K562 (cell line): ENCODE data around the gene MTMR10. TPM values are rescaled to one million over a fixed set of nuclear protein-coding genes. Genes with fewer than 3 reads are reported as not detected.
A peak's percentile ranks its signal among the peaks of the same experiment; 100 is the strongest.

Experiments
- ARNT ChIP-seq, 2 experiments: fragments of 450-650 bp; IDR thresholded peaks; 2 replicates each; pipeline ENCODE4 v1.6.1; 2016; ENCODE audit warnings: mild to moderate bottlenecking in 1 of 2
- ATF1 ChIP-seq, 2 experiments: fragments of 450-650 bp in 1 of 2; IDR thresholded peaks; 2 replicates each; pipeline ENCODE4 v1.6.1; 2016; ENCODE audit warnings: missing compliant biosample characterization in 1 of 2, missing genetic modification characterization in 1 of 2
- ATF3 ChIP-seq, 2 experiments: fragments of 450-650 bp in 1 of 2; sonication (generic) in 1 of 2; formaldehyde crosslinking in 1 of 2; IDR thresholded peaks in 1 of 2; conservative IDR thresholded peaks in 1 of 2; 2 replicates each; pipeline versions ENCODE4 v1.6.1 to v1.8.1; 2016 to 2023; ENCODE audit warnings: mild to moderate bottlenecking in 2 of 2, moderate library complexity in 2 of 2, inconsistent platforms in 1 of 2, missing genetic modification reagents in 1 of 2
- ETV5 ChIP-seq: sonication (generic); formaldehyde crosslinking; IDR thresholded peaks from 2 replicates; pipeline ENCODE4 v1.4.0; 2020; ENCODE audit warnings: low read depth, mild to moderate bottlenecking, missing genetic modification reagents
- EZH2 ChIP-seq: IDR thresholded peaks from 2 replicates; pipeline ENCODE4 v1.6.1; 2012; ENCODE audit warnings: low read depth, mild to moderate bottlenecking, inconsistent platforms, low read length, borderline replicate concordance
- FOSL1 ChIP-seq: fragments of 200-800 bp; sonication (Bioruptor generic); conservative IDR thresholded peaks from 2 replicates; pipeline ENCODE4 v1.6.1; 2016; ENCODE audit warnings: missing genetic modification characterization, missing compliant biosample characterization
- GABPB1 ChIP-seq: sonication (generic); formaldehyde crosslinking; IDR thresholded peaks from 2 replicates; pipeline ENCODE4 v1.8.0; 2022; ENCODE audit warnings: mild to moderate bottlenecking, missing genetic modification reagents
- GATAD2A ChIP-seq: fragments of 450-650 bp; IDR thresholded peaks from 2 replicates; pipeline ENCODE4 v1.6.1; 2017
- HDAC2 ChIP-seq: fragments of 450-650 bp; IDR thresholded peaks from 2 replicates; pipeline ENCODE4 v1.6.1; 2016; ENCODE audit warnings: mild to moderate bottlenecking
- MAFF ChIP-seq: IDR thresholded peaks from 2 replicates; pipeline ENCODE4 v1.6.1; 2012; ENCODE audit warnings: low read length, improper control_type of control experiment
- MEF2A ChIP-seq: IDR thresholded peaks from 2 replicates; pipeline ENCODE4 v1.6.1; 2011; ENCODE audit warnings: low read depth, mild to moderate bottlenecking, low read length, moderate library complexity; ENCODE audit not compliant: control insufficient read depth
- NCOA2 ChIP-seq, 2 experiments: fragments of 450-650 bp; IDR thresholded peaks; 2 replicates each; pipeline ENCODE4 v1.6.1; 2018; ENCODE audit warnings: mild to moderate bottlenecking in 2 of 2, moderate library complexity in 1 of 2; ENCODE audit not compliant: partially characterized antibody in 2 of 2
- NFATC3 ChIP-seq: fragments of 450-650 bp; IDR thresholded peaks from 2 replicates; pipeline ENCODE4 v1.6.1; 2017; ENCODE audit warnings: mild to moderate bottlenecking
- NUFIP1 ChIP-seq: fragments of 450-650 bp; IDR thresholded peaks from 2 replicates; pipeline ENCODE4 v1.6.1; 2018; ENCODE audit not compliant: partially characterized antibody
- PKNOX1 ChIP-seq: fragments of 450-650 bp; IDR thresholded peaks from 2 replicates; pipeline ENCODE4 v1.6.1; 2016
- RBM25 ChIP-seq: fragments of 200-400 bp; formaldehyde crosslinking; IDR thresholded peaks from 2 replicates; pipeline ENCODE4 v1.6.1; 2018; ENCODE audit warnings: low read length, low read depth, moderate library complexity; ENCODE audit not compliant: severe bottlenecking
- RBM34 ChIP-seq: fragments of 200-400 bp; formaldehyde crosslinking; IDR thresholded peaks from 2 replicates; pipeline ENCODE4 v1.6.1; 2018; ENCODE audit warnings: low read length, borderline replicate concordance; ENCODE audit not compliant: insufficient read depth
- SIN3B ChIP-seq: fragments of 450-650 bp; IDR thresholded peaks from 2 replicates; pipeline ENCODE4 v1.6.1; 2017; ENCODE audit warnings: low read depth, mild to moderate bottlenecking, moderate library complexity
- SIRT6 ChIP-seq: IDR thresholded peaks from one replicate; pipeline ENCODE4 v1.6.1; 2012; ENCODE audit warnings: low read depth, mild to moderate bottlenecking, control low read depth, inconsistent platforms, low read length, moderate library complexity
- SNAPC5 ChIP-seq: fragments of 250-450 bp; sonication (Bioruptor Pico); IDR thresholded peaks from 2 replicates; pipeline ENCODE4 v1.8.0; 2021; ENCODE audit warnings: moderate library complexity, mild to moderate bottlenecking, inconsistent platforms
- TCF15 ChIP-seq: fragments of 250-450 bp; sonication (Bioruptor Pico); IDR thresholded peaks from 2 replicates; pipeline ENCODE4 v1.8.0; 2022; ENCODE audit warnings: moderate library complexity, mild to moderate bottlenecking, inconsistent platforms
- TRIM25 ChIP-seq: fragments of 450-650 bp; IDR thresholded peaks from 2 replicates; pipeline ENCODE4 v1.7.0; 2016; ENCODE audit warnings: borderline replicate concordance
- ZEB2 ChIP-seq: fragments of 450-650 bp; IDR thresholded peaks from 2 replicates; pipeline ENCODE4 v1.6.1; 2016
- ZNF24 ChIP-seq: fragments of 450-650 bp; IDR thresholded peaks from 2 replicates; pipeline ENCODE4 v1.6.1; 2016
- ZNF324 ChIP-seq: fragments of 250-450 bp; sonication (Bioruptor Pico); IDR thresholded peaks from 2 replicates; pipeline ENCODE4 v1.4.0; 2020; ENCODE audit warnings: mild to moderate bottlenecking
- ZNF384 ChIP-seq: IDR thresholded peaks from 2 replicates; pipeline ENCODE4 v1.6.1; 2012; ENCODE audit warnings: low read depth, low read length, improper control_type of control experiment
- ZNF699 ChIP-seq: fragments of 250-450 bp; sonication (Bioruptor Pico); IDR thresholded peaks from 2 replicates; pipeline ENCODE4 v1.8.0; 2021; ENCODE audit warnings: mild to moderate bottlenecking, moderate library complexity; ENCODE audit not compliant: insufficient replicate concordance
- polyA plus RNA-seq, 8 experiments: library from polyadenylated mRNA; depleted of rRNA in 4 of 8; stranded (reverse) in 5 of 8; unstranded in 3 of 8; fragments of >200 nt; fragmentation: Nextera tagmentation in 2 of 8; fragmentation: Illumina TruSeq in 1 of 8; extraction: Ambion mirVana in 2 of 8; extraction: Trizol in 1 of 8; gene quantifications; 2 replicates each; pipeline versions ENCODE4 v1.2.1 to v1.2.3, GENCODE V29; 2011 to 2014; ENCODE audit warnings: inconsistent platforms in 1 of 8, missing spikeins in 1 of 8
- total RNA-seq, 7 experiments: library from RNA; depleted of rRNA in 6 of 7; stranded (reverse); fragments of >200 nt in 6 of 7; fragmentation: Illumina TruSeq in 2 of 7; extraction: Trizol in 2 of 7; gene quantifications; 2 replicates each; pipeline versions ENCODE4 v1.2.1 to v1.2.3, GENCODE V29; 2011 to 2021; ENCODE audit warnings: low replicate concordance in 1 of 7

The MTMR10 gene
- total and polyA plus RNA-seq, 9 of the 15 experiments (the other 6 are each of a cell fraction or from before 2014, with no cell fraction given), result 1.6 to 6.8 (median 4.8) TPM

- TF ChIP-seq TRIM25 (no peak), TCF15 (CRISPR knock-in tag) (no peak), ATF3 (IDR thresholded peaks at IDR 0.05) (peak; percentile 31; the same call in 1 of the 2 replicates), ATF3 (CRISPR knock-in tag; conservative IDR thresholded peaks at IDR 0.05) (no peak), ATF1 (CRISPR knock-in tag; IDR thresholded peaks at IDR 0.05) (no peak), ATF1 (tag; IDR thresholded peaks at IDR 0.05) (peak; percentile 32; the same call in 1 of the 2 replicates), NFATC3 (no peak), ZNF384 (no peak), ZNF699 (no peak), NUFIP1 (no peak), SIRT6 (no peak), MEF2A (peak; percentile 96), ARNT (IDR thresholded peaks at IDR 0.05) (peak; percentile 34 to 50; a peak in 2 of 4 replicates), HDAC2 (peak; percentile 97), FOSL1 (peak; percentile 70), GATAD2A (no peak), RBM25 (no peak), ETV5 (no peak), EZH2 (no peak), ZNF324 (CRISPR knock-in tag) (no peak), PKNOX1 (peak; percentile 31; the same call in 1 of the 2 replicates), SIN3B (no peak), ZEB2 (peak; percentile 84), RBM34 (no peak), MAFF (no peak), SNAPC5 (CRISPR knock-in tag) (no peak), GABPB1 (no peak), NCOA2 (IDR thresholded peaks at IDR 0.05; ENCODE audit: partially characterized antibody in 2 of 2) (peak in 1 of 2 experiments; percentile 37), ZNF24 (peak; percentile 49; the same call in 1 of the 2 replicates)
Observed at GRCh38 chr15:30978328-30978727, 13.1 kb downstream of the MTMR10 start (continued).
